Fibroblast of lung (primary cell): ENCODE measurements around the gene SPECC1L. TPM values are rescaled to one million over a fixed set of nuclear protein-coding genes. Genes with fewer than 3 reads are reported as not detected.

Source experiments
- DNase-seq, 2 donors: peaks; one replicate each; pipeline versions ENCODE4 v3.0.0 to v3.0.0-alpha.2; 2010; ENCODE audit warnings: low read depth in 2 of 2
- H2AFZ ChIP-seq: 2 replicates; pipeline ENCODE4 v1.5.1; 2012; ENCODE audit warnings: low read length, control low read depth, inconsistent platforms
- H3K27ac ChIP-seq: 2 replicates; pipeline ENCODE4 v1.5.1; 2011; ENCODE audit warnings: low read length, control low read depth; ENCODE audit not compliant: insufficient read depth
- H3K27me3 ChIP-seq: 2 replicates; pipeline ENCODE4 v1.5.1; 2011; ENCODE audit warnings: mild to moderate bottlenecking, low read length; ENCODE audit not compliant: control insufficient read depth, insufficient read depth
- H3K36me3 ChIP-seq: 2 replicates; pipeline ENCODE4 v1.5.1; 2011; ENCODE audit warnings: low read length; ENCODE audit not compliant: control insufficient read depth, insufficient read depth
- H3K4me1 ChIP-seq: 2 replicates; pipeline ENCODE4 v1.5.1; 2011; ENCODE audit warnings: low read length; ENCODE audit not compliant: control insufficient read depth, insufficient read depth; ENCODE audit errors: extremely low read depth
- H3K4me2 ChIP-seq: 2 replicates; pipeline ENCODE4 v1.5.1; 2011; ENCODE audit warnings: low read length, control low read depth; ENCODE audit not compliant: insufficient read depth; ENCODE audit errors: extremely low read depth
- H3K4me3 ChIP-seq, 4 experiments: fragments of 200-600 bp in 1 of 4; sonication (generic) in 1 of 4; replicated peaks in 1 of 4; 2 replicates each; pipeline ENCODE4 v1.5.1; 2011 to 2016; ENCODE audit warnings: low read length in 4 of 4, low read depth in 3 of 4, mild to moderate bottlenecking in 3 of 4, control low read depth in 2 of 4, inconsistent platforms in 1 of 4, mixed read lengths in 1 of 4; ENCODE audit not compliant: insufficient read depth in 1 of 4; ENCODE audit errors: control extremely low read depth in 1 of 4
- H3K79me2 ChIP-seq: 2 replicates; pipeline ENCODE4 v1.5.1; 2012; ENCODE audit warnings: mild to moderate bottlenecking, low read length, inconsistent platforms; ENCODE audit not compliant: control insufficient read depth, insufficient read depth
- H3K9ac ChIP-seq: 2 replicates; pipeline ENCODE4 v1.5.1; 2011; ENCODE audit warnings: mild to moderate bottlenecking, low read length, control low read depth; ENCODE audit not compliant: insufficient read depth
- H3K9me3 ChIP-seq: 2 replicates; pipeline ENCODE4 v1.5.1; 2012; ENCODE audit warnings: low read depth, low read length; ENCODE audit not compliant: control insufficient read depth, insufficient read depth
- H4K20me1 ChIP-seq: 2 replicates; pipeline ENCODE4 v1.5.1; 2011; ENCODE audit warnings: low read length; ENCODE audit not compliant: control insufficient read depth, insufficient read depth; ENCODE audit errors: extremely low read depth
- CTCF ChIP-seq, 2 donors: IDR thresholded peaks in 1 of 2; conservative IDR thresholded peaks in 1 of 2; 1 replicate in 1 of 2; 2 replicates in 1 of 2; pipeline ENCODE4 v1.5.1; 2011 to 2012; ENCODE audit warnings: low read length in 2 of 2, control low read depth in 1 of 2, inconsistent platforms in 1 of 2, low read depth in 1 of 2, mild to moderate bottlenecking in 1 of 2
- EZH2 ChIP-seq: IDR thresholded peaks from 2 replicates; pipeline ENCODE4 v1.5.1; 2012; ENCODE audit warnings: low read length, control low read depth, mild to moderate bottlenecking; ENCODE audit errors: missing control alignments
- polyA plus RNA-seq, 2 donors: library from polyadenylated mRNA; depleted of rRNA in 1 of 2; stranded (reverse) in 1 of 2; unstranded in 1 of 2; fragments of >200 nt; gene quantifications; 2 replicates each; pipeline ENCODE4 v1.2.1, GENCODE V29; 2011 to 2012; ENCODE audit warnings: missing spikeins in 1 of 2
- total RNA-seq: library from RNA; depleted of rRNA; stranded (reverse); fragments of >200 nt; gene quantifications from 2 replicates; pipeline ENCODE4 v1.2.1, GENCODE V29; 2014

The SPECC1L gene
- total and polyA plus RNA-seq, 2 donors (not counting 1 experiment from before 2014, with no cell fraction given) = 40.3 to 46.2 TPM

GRCh38 chr22:24422102-24422665 is 151.6 kb downstream of the SPECC1L start:
- H3K36me3 ChIP-seq = no peaks in the 10 kb centered on the region
- no peak overlapping the region for H3K27ac ChIP-seq
- DNase-seq = no peak
- no peak overlapping the region for H3K9ac ChIP-seq
- peaks cover 2% of the 10 kb centered on the region for H4K20me1 ChIP-seq
- no peak overlapping the region for H3K4me3 ChIP-seq
- no peaks in the 10 kb centered on the region for H3K9me3 ChIP-seq
- peaks cover 18% of the 10 kb centered on the region for H3K27me3 ChIP-seq
- no peak overlapping the region for H2AFZ ChIP-seq
- H3K79me2 ChIP-seq = no peaks in the 10 kb centered on the region
- TF ChIP-seq EZH2 = no peak
- no peak for TF ChIP-seq CTCF (conservative IDR thresholded peaks at IDR 0.05 in 1 of 2, IDR thresholded peaks at IDR 0.05 in 1 of 2; ENCODE audit: low read depth in 1 of 2, low read length in 2 of 2)
- no peak overlapping the region for H3K4me2 ChIP-seq
- no peaks in the 10 kb centered on the region for H3K4me1 ChIP-seq

- TF ChIP-seq EZH2 (no peak), CTCF (conservative IDR thresholded peaks at IDR 0.05 in 1 of 2, IDR thresholded peaks at IDR 0.05 in 1 of 2; ENCODE audit: low read depth in 1 of 2, low read length in 2 of 2) (peak; percentile 20 to 55)
- Histone ChIP-seq H3K9me3 (no peaks in the 10 kb centered on the region), H3K79me2 (no peaks in the 10 kb centered on the region), H3K27me3 (peaks cover 18% of the 10 kb centered on the region), H3K27ac (no peak overlapping the region), H3K4me3 (peak overlapping the region in 2 of 4 experiments; percentile 32 to 54), H3K9ac (no peak overlapping the region), H3K36me3 (no peaks in the 10 kb centered on the region), H3K4me2 (peak overlapping the region; percentile 82), H3K4me1 (no peaks in the 10 kb centered on the region), H4K20me1 (peaks cover 2% of the 10 kb centered on the region), H2AFZ (no peak overlapping the region)
- no peak for DNase-seq
Observed at GRCh38 chr22:24423519-24424000, 152.9 kb downstream of the SPECC1L start.

- no peak overlapping the region for H2AFZ ChIP-seq
- DNase-seq = no peak
- no peak overlapping the region for H3K27ac ChIP-seq
- H3K4me3 ChIP-seq = peak overlapping the region in 3 of 4 experiments; percentile 25 to 54 (median 42)
- no peaks in the 10 kb centered on the region for H3K9me3 ChIP-seq
- H3K4me2 ChIP-seq = peak overlapping the region; percentile 58
- peaks cover 2% of the 10 kb centered on the region for H4K20me1 ChIP-seq
- no peaks in the 10 kb centered on the region for H3K36me3 ChIP-seq
- H3K79me2 ChIP-seq = no peaks in the 10 kb centered on the region
- peak; percentile 32 for TF ChIP-seq EZH2
- TF ChIP-seq CTCF (conservative IDR thresholded peaks at IDR 0.05 in 1 of 2, IDR thresholded peaks at IDR 0.05 in 1 of 2; ENCODE audit: low read depth in 1 of 2, low read length in 2 of 2) = no peak
- H3K4me1 ChIP-seq = no peaks in the 10 kb centered on the region
- peak overlapping the region; percentile 2 for H3K9ac ChIP-seq
- H3K27me3 ChIP-seq = peaks cover 18% of the 10 kb centered on the region
Observed at GRCh38 chr22:24424001-24424900, 153.6 kb downstream of the SPECC1L start.
